GM18508 (cell line): Measurements from ENCODE around the gene ISCU.
"Not testable (repeated sequence)": the region's sequence is repeated elsewhere in the genome, so short reads cannot be mapped to it uniquely, and the experiment has no call there.

Source experiments
- ATAC-seq: cut with Tn5 transposase; IDR thresholded peaks from one replicate; pipeline ENCODE4 v1.9.1; 2021; ENCODE audit warnings: moderate number of reproducible peaks; ENCODE audit not compliant: insufficient read depth, unreplicated experiment

Gene ISCU

DNA sequence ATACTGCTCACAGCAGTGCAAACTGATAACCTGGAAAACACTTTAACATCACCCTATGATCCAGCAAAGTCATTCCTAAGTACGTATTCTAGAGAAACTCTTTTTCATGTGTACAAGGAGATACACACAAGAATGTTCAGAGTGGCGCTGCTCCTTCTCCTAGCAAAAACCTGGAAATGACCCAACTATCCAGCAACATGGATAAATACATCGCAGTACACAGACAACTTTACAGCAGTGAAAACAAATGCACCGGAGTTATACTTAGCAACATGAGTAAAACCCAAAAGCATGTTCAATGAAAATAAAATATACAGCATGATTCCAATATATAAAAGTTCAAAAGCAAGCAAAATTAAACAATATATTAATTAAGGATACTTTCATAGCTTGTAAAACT lies 20.1 kb upstream of the ISCU start:
- ATAC-seq, result no peak

- ATAC-seq, result no peak
Measured at GRCh38 chr12:108543652-108544051, 18.7 kb upstream of the ISCU start.

DNA sequence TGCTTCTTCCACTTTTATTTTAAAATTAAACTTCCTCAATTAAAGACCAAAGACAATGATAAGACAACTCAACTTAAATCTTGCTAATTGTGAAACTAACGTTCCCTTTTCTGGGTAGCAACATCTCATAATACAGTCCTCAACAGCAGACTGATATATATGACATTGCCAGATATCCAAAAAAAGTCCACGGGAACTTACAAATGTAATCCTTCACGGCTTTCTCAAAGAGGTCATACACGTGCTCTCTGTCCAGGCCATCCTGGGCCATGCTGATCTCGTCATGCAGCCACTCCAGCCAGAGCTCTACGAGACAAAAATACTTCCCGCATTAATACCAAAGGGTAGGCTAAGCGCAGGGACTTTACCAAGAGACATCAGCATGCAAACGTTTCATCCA lies 14.7 kb upstream of the ISCU start:
- no peak for ATAC-seq

DNA sequence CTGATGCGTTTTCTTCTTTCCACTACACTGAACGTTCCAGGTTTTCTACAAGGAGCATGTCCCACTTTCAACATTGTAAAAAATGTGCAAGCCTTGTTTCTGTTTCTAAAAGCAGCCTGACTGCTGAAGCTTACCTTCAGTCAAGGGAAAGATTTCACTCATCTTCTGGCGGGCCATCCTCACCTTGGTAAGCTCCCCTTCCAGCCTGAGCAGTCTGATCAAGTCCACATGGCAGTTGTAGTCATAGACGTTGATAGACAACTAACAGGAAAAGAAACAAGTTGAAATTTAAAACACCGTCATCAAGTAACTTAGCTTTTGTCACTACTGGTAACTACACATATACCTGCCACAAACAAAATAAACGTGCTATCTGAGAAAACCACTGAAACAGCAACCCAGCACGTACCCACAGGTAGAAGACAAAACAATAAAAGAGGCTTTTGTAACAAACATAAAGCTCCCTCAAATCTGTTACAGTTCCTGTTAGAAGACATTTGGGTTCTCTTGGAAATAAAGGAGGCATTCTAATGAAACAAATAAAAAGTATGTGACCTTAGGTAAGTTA lies 13.4 kb upstream of the ISCU start:
- no peak for ATAC-seq

- ATAC-seq, result no peak
Measured at GRCh38 chr12:108551535-108551934, 10.9 kb upstream of the ISCU start.

DNA sequence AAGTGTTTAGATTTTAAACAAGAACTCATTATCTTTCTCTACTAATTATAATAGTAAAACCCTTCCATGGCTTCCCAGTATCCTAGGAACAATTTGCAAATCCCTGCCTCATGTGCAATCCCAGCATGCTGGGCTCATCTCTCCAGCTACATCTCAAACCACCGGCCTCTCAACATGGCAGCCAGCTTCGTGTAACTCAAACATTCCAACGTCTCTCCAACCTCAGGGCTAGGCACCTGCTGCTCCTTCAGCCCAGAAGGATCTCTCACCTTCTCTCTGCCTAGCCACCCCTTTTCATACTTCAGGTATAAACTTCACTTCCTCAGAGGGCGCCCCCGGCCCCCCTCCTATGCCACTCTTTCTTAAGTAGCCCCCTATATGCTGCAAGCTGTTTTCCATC lies 8.6 kb upstream of the ISCU start:
- ATAC-seq, result no peak

- ATAC-seq, result not testable (repeated sequence)
Measured at GRCh38 chr12:108555383-108555782, 7.0 kb upstream of the ISCU start.

- ATAC-seq, result no peak
Measured at GRCh38 chr12:108559007-108559655, 3.3 kb upstream of the ISCU start.

DNA sequence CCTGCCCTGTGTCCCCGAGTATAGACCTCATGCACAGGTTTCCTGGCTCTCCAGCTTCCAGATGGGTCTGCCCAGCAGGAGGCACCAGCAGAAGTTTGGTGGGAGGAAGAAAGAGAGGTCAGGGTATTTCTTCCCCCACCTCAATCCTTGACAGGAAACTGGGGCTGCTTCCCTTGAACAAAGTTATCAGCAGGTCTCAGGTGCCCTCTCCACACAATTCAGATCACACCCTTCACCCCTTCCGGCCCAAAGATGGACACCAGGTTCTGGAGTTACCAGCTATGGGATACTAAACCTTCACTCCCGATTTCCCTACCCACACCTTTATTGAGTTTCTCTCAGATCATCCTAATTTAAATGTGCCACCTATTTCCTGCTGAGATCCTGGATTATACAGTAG lies 2.6 kb upstream of the ISCU start:
- ATAC-seq, result no peak

DNA sequence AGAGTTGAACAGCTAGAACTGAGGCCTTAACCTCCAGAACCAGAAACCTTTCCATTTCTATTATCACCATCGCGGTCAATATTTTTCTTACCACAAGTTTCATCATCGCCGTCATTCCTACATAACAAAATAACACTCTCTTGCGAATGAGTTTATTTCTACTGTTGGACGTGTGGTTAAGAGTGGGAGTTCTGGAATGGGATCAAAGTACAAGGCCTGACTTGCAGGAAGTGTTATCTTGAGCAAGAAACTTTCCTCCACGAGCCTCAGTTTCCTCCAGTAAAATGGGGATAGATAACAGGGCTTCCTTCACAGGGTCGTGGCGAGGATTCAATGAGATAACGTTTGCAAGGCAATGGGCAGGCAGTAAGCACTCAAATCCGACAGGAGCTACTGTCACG lies 2.1 kb upstream of the ISCU start:
- no peak for ATAC-seq

- peak; percentile 32 for ATAC-seq
Measured at GRCh38 chr12:108560752-108561719, 1.4 kb upstream of the ISCU start, which contains the start of gene SART3. Gene SART3 (minus strand): TSS chr12:108561173. CDS start chr12:108561154, 19 bp downstream.

- no peak for ATAC-seq
Measured at GRCh38 chr12:108561852-108562347, 496 bp upstream of the ISCU start.

- ATAC-seq, result no peak
Measured at GRCh38 chr12:108563136-108563803, 874 bp downstream of the ISCU start.

GRCh38 chr12:108563804-108564151 lies 1.4 kb downstream of the ISCU start:
- no peak for ATAC-seq

DNA sequence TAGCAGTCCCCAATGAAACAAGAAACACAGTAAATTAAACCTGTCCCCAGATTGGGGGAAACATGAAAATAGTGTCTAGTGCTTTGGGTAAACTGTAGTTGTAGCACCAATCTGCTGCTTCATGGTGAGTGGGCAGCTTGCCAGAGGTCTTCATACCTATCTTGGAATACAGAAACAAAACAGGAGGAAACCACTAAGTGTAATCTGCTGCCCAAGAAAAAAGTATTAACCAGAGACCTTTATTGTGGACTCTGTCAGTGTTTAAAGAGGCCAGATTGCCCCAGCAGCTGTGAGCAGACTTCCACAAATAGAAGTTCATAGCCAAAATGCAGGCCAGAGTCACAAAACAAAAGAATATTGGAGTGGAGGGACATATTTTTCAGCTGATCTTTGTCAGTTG lies 2.3 kb downstream of the ISCU start:
- ATAC-seq, result no peak

DNA sequence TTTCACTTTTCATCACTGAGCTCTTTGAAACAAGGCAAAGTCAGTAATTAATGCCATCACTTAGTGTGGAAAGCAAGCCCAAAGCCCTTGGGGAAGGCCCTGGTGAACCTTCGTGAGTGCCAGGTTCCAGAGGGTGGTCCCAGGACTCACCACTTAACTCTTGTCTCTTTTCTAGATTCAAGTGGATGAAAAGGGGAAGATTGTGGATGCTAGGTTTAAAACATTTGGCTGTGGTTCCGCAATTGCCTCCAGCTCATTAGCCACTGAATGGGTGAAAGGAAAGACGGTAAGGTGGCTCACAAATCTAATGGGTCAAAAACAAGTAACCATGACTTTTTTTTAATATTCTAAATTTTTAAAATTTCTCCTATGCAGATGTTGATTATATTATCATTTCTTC lies 2.8 kb downstream of the ISCU start:
- no peak for ATAC-seq

DNA sequence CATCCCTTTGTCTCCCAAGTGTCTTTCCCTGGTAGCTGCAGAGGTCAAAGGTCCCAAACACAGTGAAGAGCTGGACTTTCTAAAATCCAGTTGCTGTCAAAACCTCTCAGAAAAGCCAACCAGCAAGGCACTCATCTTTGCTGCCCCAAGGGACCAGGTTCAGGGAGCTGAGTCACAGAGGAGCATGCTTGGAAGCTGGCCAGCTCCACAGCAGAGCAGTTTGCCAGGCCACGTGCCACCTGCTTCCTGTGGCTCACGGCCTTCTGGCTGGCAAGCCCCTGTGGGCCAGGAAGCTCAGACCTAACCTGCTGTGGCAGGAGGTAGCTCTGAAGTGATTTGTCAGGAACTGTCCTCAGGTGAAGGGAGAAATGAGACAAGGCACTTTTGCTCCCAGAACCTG lies 3.6 kb downstream of the ISCU start:
- ATAC-seq, result no peak

GRCh38 chr12:108566452-108566851 lies 4.1 kb downstream of the ISCU start:
- ATAC-seq, result no peak

DNA sequence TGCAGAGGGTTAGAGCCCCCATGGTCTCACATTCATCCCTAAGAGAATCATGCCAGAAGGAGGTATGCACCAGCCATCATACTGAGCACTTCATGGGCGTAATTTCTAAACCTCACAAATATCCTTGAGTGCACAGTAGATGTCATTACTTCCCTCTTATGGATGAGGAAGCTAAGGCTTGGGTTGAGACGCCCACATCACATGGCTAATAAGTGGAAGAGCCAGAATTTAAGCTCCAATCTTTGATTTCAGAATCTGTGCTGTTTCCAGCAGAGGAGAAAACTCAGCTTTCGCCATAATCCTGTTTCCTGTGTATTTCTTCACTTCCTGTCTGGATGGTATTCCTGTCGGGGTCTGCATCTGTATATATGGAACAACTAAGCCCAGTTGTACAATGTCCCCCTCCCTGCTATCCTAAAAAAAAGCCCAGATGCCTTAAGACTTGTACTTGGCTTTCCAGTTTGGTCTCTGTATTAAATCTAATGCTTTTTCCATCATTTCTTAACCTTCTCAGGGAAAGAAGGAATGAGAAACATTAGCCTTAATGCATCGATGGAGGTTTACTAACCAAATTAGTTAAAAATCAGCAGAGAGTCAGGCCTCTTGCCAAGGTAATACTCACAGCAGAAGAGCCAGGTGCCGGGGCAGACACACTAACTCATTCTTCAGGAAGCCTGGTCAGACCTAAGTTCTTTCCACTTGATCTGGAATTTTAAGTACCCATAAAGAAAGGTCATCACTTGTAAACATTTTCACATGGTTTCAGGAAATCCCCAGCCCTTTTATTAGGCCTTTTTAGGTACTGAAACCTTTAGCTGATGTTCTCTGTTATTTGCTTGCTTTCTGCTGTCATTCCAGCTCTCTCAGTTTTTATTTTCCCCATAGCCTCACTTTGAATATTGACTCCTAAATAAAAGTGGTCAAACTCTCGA lies 5.3 kb downstream of the ISCU start:
- ATAC-seq, result no peak
